Measurements from ENCODE around the gene CAP2. TPM values are rescaled to one million over a fixed set of nuclear protein-coding genes. Genes with fewer than 3 reads are reported as not detected.

CAP2 gene
- total RNA-seq, 2 experiments from 2014 or later: not detected

DNA sequence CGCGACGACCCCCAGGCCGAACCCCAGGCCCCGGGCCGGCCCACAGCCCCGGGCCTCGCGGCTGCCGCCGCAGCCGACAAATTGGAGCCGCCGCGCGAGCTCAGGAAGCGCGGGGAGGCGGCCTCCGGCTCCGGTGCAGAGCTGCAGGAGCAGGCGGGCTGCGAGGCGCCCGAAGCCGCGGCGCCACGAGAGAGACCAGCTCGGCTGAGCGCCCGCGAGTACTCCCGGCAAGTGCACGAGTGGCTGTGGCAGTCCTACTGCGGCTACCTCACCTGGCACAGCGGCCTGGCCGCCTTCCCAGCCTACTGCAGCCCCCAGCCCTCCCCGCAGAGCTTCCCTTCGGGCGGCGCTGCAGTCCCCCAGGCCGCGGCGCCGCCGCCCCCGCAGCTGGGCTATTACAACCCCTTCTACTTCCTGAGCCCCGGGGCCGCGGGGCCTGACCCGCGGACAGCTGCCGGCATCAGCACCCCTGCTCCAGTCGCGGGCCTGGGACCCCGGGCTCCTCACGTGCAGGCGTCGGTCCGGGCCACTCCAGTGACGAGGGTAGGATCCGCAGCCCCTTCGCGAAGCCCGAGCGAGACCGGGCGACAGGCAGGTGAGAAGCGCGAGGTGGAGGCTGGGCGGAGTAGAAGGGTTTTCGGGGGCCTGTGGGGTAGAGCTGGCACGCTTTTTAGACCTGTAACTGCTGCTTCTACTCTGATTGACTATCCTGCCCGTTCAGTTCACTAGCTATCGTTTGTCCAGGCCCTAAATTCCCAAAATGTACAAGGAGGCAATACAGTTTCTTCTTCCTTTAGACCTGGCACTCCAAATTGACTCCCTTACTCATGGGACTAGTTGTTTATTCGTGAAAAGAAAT, 207.4 kb downstream of the CAP2 start:
- Mint-ChIP-seq H3K27ac (peak overlapping the region; percentile 70), H3K9me3 (no peaks in the 10 kb centered on the region), H3K4me3 (peak overlapping the region; percentile 83), H3K36me3 (peaks cover 9% of the 10 kb centered on the region), H3K4me1 (peaks cover 29% of the 10 kb centered on the region), H3K27me3 (no peaks in the 10 kb centered on the region)
- DNase-seq: peak; percentile 59

DNA sequence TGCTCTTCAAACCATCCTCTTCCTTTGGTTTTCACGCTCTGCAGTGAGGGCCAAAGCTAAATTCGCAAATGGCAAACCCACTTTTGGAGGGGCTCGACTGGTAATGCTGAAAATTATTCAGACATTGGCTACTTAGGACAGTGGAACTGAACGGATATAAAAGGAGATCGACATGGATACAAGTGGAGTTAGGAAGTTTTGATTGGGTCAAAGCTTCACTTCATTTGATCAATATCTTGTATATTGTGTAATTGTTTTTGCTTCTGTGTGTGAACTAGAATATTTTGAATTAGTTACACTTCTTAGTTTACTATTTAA, 207.9 kb downstream of the CAP2 start:
- H3K27ac Mint-ChIP-seq: peak overlapping the region; percentile 70
- H3K9me3 Mint-ChIP-seq: no peaks in the 10 kb centered on the region
- DNase-seq: no peak
- H3K36me3 Mint-ChIP-seq: peaks cover 11% of the 10 kb centered on the region
- H3K4me1 Mint-ChIP-seq: peaks cover 29% of the 10 kb centered on the region
- H3K4me3 Mint-ChIP-seq: peak overlapping the region; percentile 83
- H3K27me3 Mint-ChIP-seq: no peaks in the 10 kb centered on the region

DNA sequence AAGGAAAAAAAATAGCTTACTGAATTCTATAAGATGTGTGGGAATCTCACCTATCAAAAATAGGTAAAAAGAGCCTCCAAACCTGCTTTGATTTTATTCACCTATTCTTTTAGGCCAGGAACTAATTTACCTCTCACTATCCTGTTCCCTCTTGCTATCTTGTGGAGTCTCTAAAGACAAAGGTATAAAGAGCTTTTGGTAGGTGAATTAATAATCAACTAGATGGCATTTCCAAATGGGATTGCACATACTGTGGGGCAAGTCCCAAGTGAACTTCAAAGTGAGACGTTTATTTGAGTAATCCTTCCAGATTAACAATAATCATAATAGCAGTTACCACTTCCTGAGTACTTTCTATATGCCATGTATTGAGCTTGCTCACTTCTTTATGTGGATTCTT, 209.5 kb downstream of the CAP2 start:
- Mint-ChIP-seq H3K27ac (no peak overlapping the region), H3K36me3 (peaks cover 14% of the 10 kb centered on the region), H3K9me3 (no peaks in the 10 kb centered on the region), H3K27me3 (no peaks in the 10 kb centered on the region), H3K4me3 (no peak overlapping the region), H3K4me1 (peaks cover 29% of the 10 kb centered on the region)
- DNase-seq: no peak

DNA sequence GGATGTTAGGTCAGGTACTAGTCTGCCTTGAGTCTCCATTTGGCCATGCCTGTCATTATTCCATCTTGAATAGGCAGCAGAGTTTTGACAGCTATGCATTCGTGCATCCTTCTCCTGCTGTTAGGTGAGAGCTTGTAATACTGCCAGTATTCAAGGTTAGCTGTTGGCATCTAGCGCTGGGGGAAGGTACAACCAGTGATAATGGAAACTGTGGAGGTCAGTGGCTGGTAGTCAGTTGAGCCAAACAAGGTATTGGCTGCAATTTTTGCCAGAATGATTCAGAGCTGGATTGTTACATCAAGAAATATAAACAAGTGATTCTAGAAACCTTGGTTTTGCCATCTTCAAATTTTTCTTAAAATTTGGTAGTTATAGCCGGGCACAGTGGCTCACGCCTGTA, 213.2 kb downstream of the CAP2 start:
- Mint-ChIP-seq H3K9me3 (no peaks in the 10 kb centered on the region), H3K4me1 (peaks cover 20% of the 10 kb centered on the region), H3K27ac (no peak overlapping the region), H3K4me3 (no peak overlapping the region), H3K36me3 (peaks cover 14% of the 10 kb centered on the region), H3K27me3 (no peaks in the 10 kb centered on the region)
- DNase-seq: no peak

Other genes with a start within 250 kb of the CAP2 start
- gene RBM24, start 112.2 kb upstream of the CAP2 start, total RNA-seq: not detected
- gene FAM8A1, start 206.7 kb downstream of the CAP2 start, total RNA-seq: 1 to 10 TPM; 3.8 to 4.0 TPM

Data from activated naive CD8-positive, alpha-beta T cell treated with anti-CD3 and anti-CD28 coated beads for 36 hours (primary cell).